Skeletal muscle satellite cell (primary cell): ENCODE data around the gene ATF7.

Source experiments
- H3K27me3 ChIP-seq: 2 replicates; pipeline ENCODE4 v1.7.0; 2013; ENCODE audit warnings: low read length; ENCODE audit not compliant: control insufficient read depth, insufficient read depth
- H3K36me3 ChIP-seq: 2 replicates; pipeline ENCODE4 v1.7.0; 2013; ENCODE audit warnings: mild to moderate bottlenecking, control low read depth, low read length; ENCODE audit not compliant: insufficient read depth
- H3K4me1 ChIP-seq: 2 replicates; pipeline ENCODE4 v1.7.0; 2013; ENCODE audit warnings: low read length; ENCODE audit not compliant: control insufficient read depth, insufficient read depth
- H3K4me2 ChIP-seq: 2 replicates; pipeline ENCODE4 v1.7.0; 2013; ENCODE audit warnings: mild to moderate bottlenecking, low read length
- H3K4me3 ChIP-seq: 2 replicates; pipeline ENCODE4 v1.7.0; 2013; ENCODE audit warnings: low read length
- H3K9ac ChIP-seq: 2 replicates; pipeline ENCODE4 v1.7.0; 2013; ENCODE audit warnings: mild to moderate bottlenecking, low read depth, low read length, moderate library complexity
- H3K9me3 ChIP-seq: replicated peaks from 2 replicates; pipeline ENCODE4 v1.7.0; 2013; ENCODE audit warnings: mild to moderate bottlenecking, control low read depth, low read length

The ATF7 gene

DNA sequence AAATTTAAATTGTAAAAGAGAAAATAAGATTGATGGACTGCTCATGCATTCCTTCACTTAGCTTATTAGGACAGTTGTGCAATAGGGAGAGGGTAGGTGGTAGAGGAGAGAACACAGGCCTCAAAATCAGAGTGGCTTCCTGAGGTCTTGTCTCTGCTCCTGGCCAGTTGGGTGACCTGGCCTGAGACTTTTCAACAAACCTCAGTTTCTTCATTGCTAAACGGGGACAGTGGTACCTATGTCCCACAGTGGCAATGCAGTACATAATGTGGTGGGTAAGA, 129.5 kb downstream of the ATF7 start:
- H3K9ac ChIP-seq: peak overlapping the region; percentile 12
- no peaks in the 10 kb centered on the region for H3K36me3 ChIP-seq
- H3K9me3 ChIP-seq: no peaks in the 10 kb centered on the region
- H3K4me2 ChIP-seq: peak overlapping the region; percentile 62
- H3K4me1 ChIP-seq: peaks cover 49% of the 10 kb centered on the region
- H3K4me3 ChIP-seq: peak overlapping the region; percentile 17
- H3K27me3 ChIP-seq: no peaks in the 10 kb centered on the region

DNA sequence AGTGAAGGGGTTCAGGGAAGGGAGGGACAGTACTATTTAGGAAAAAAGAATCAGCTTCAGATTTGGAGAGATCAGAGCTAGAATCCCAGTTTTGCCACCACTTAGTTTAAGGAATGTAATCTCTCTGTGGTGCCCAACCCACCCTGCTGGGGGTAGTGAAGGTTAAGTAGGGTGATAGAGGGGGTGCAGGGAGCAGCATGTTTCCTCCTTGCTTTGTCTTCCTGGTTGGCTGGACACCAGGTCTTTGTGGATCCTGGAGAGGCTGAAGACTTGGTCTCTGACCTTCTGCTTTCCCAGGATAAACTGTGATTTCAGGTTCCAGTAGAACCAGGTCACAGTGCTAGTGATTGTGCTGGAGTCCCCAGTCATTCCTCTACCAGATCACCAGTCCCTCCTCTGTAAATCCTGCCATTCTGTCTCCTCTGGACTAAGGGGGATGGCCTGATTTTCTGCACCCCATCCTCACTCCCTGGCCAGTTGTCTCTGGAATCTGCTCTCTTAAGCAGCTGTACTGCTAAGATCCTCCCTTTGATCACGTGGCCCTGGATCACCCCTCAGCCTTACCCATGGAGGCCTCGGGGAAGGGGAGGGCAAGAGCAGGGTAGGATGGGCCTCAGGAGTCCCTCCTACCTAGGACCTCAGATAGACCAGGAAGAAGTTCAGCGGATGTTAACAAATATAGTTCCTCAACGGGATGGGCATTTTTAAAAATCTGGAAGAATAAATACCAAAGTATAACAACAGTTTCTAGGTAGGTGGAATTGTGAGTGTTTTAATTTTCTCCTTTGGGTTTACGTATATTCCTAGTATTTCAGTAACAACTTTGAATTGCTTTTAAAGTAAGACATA, 130.1 kb downstream of the ATF7 start:
- Histone ChIP-seq H3K36me3 (no peaks in the 10 kb centered on the region), H3K4me3 (peak overlapping the region; percentile 17), H3K9me3 (no peaks in the 10 kb centered on the region), H3K4me1 (peaks cover 45% of the 10 kb centered on the region), H3K4me2 (peak overlapping the region; percentile 62), H3K27me3 (no peaks in the 10 kb centered on the region), H3K9ac (peak overlapping the region; percentile 12)

GRCh38 chr12:53493610-53494391, 132.4 kb downstream of the ATF7 start:
- peak overlapping the region; percentile 81 for H3K4me2 ChIP-seq
- H3K27me3 ChIP-seq: no peaks in the 10 kb centered on the region
- no peaks in the 10 kb centered on the region for H3K9me3 ChIP-seq
- peak overlapping the region; percentile 69 for H3K4me3 ChIP-seq
- no peaks in the 10 kb centered on the region for H3K36me3 ChIP-seq
- H3K4me1 ChIP-seq: peaks cover 35% of the 10 kb centered on the region
- H3K9ac ChIP-seq: peak overlapping the region; percentile 46

- Histone ChIP-seq H3K4me2 (peak overlapping the region; percentile 81), H3K9me3 (no peaks in the 10 kb centered on the region), H3K36me3 (no peaks in the 10 kb centered on the region), H3K27me3 (no peaks in the 10 kb centered on the region), H3K4me3 (peak overlapping the region; percentile 69), H3K4me1 (peaks cover 28% of the 10 kb centered on the region), H3K9ac (peak overlapping the region; percentile 53)
Observed at GRCh38 chr12:53492830-53493609, 133.2 kb downstream of the ATF7 start.

- H3K27me3 ChIP-seq: no peaks in the 10 kb centered on the region
Observed at GRCh38 chr12:53492188-53492587, 134.0 kb downstream of the ATF7 start.

DNA sequence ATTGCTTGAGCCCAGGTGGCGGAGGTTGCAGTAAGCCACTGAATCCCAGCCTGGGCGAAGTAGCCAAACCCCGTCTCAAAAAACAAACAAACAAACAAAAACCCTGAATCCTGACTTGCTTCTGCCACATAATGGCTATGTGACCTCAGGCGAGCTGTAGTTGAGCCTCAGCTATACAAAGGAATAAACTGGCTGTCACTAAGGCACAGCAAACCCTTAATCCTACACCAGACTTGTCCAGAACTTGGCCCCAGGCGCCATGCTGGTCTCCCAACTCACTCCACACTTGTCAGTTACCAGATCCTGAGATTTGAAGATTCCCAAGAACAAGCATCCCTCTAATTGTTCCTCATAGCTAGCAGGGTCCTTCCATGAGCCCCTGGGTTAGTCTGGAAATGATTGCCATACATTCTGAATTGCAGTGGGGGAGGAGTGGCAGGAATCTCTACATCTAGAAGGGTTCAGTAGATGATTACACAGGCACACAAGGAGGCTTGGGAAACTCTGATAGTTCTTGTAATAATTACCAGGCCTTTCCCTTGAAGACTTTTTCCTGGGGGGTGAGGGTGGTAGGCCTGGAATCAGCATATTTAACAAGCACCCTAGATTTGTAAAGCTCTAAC, 136.8 kb downstream of the ATF7 start:
- H3K9ac ChIP-seq: no peak overlapping the region
- no peak overlapping the region for H3K4me2 ChIP-seq
- peaks cover 22% of the 10 kb centered on the region for H3K36me3 ChIP-seq
- H3K27me3 ChIP-seq: no peaks in the 10 kb centered on the region
- peaks cover 14% of the 10 kb centered on the region for H3K4me1 ChIP-seq
- no peaks in the 10 kb centered on the region for H3K9me3 ChIP-seq
- no peak overlapping the region for H3K4me3 ChIP-seq

More at GRCh38 chr12:53492188-53492587, 134.0 kb downstream of the ATF7 start:
- peak overlapping the region; percentile 81 for H3K4me2 ChIP-seq
- peak overlapping the region; percentile 69 for H3K4me3 ChIP-seq
- H3K9ac ChIP-seq: no peak overlapping the region
- H3K9me3 ChIP-seq: no peaks in the 10 kb centered on the region
- H3K4me1 ChIP-seq: peaks cover 27% of the 10 kb centered on the region
- H3K36me3 ChIP-seq: peaks cover 5% of the 10 kb centered on the region

GRCh38 chr12:53486736-53487487, 139.3 kb downstream of the ATF7 start:
- Histone ChIP-seq H3K36me3 (peaks cover 46% of the 10 kb centered on the region), H3K9ac (no peak overlapping the region), H3K4me1 (peaks cover under 1% of the 10 kb centered on the region), H3K27me3 (no peaks in the 10 kb centered on the region), H3K4me3 (no peak overlapping the region), H3K9me3 (no peaks in the 10 kb centered on the region), H3K4me2 (no peak overlapping the region)

DNA sequence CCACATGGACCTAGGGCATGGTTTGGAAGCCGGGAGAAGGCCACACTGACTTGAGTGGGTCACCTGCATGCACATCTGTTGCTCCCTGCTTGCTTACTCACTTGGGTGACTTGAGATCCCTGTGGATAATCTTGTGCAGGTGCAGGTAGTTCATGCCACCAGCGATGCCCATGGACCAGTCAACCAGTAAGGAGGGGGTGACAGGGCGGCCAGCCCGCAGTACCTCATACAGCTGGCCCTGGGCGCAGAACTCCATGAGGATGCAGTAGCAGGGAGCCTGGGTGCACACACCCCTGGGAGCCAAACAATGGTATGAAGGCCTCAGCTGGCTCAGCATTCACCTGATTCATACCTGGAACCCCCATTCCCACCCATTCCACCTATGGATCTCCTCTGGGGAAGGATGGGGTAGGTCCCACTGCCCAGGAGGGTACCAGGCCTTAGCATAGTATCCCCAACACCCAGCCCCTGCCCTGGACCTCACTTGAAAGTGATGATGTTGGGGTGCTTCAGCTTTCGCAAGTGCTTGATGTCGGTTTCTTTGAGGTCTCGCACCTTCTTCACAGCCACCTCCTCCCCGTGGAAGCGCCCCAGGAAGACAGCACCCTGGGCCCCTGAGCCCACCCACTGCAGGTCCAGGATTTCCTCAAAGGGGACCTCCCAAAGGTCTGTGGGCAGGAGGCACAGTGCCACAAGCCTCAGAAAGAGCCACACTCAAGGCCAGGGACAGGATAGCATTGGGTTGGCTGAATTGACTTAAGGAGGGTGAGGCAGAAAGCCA, 140.0 kb downstream of the ATF7 start:
- Histone ChIP-seq H3K4me2 (no peak overlapping the region), H3K9me3 (no peaks in the 10 kb centered on the region), H3K4me3 (no peak overlapping the region), H3K9ac (no peak overlapping the region), H3K27me3 (no peaks in the 10 kb centered on the region), H3K36me3 (peaks cover 52% of the 10 kb centered on the region), H3K4me1 (peaks cover 7% of the 10 kb centered on the region)

DNA sequence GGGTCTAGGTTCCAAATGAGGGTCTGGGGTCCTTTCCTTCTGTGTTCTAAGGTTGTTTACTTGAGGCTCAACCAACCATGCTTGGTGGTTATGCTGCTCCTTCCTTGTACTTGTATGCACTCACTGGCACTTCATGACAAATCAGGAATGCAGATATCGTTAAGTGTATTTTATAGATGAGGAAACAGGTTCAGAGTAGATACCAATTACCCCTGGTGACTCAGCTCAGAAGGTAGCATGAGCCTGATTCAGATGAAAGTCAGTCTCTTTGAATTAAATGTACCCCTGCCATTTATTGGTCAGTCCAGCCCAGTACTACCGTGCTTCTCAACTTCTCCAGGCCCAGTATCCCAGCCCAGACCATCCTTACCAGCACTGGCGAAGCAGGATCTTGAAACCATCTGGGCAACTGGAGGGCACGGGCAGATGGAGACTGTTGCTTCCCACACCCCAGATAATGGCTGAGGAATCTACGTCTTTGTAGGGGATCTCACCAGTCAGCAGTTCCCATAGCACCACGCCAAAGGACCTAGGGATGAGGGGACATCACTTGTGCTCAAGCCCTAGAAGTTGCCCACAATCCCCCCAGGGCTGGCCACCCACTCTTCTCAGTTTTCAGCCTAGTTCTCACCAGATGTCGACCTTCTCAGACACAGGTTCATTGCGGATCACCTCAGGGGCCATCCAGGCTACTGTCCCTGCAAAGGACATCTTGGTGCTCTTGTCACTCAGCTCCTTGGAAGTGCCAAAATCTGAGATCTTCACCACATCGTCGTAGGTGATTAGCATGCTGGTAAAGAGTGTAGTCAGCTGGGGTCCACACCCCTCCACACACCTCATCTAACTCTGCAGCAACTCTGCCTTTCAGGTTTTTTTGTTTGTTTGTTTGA, 141.3 kb downstream of the ATF7 start:
- no peaks in the 10 kb centered on the region for H3K27me3 ChIP-seq
- H3K9ac ChIP-seq: no peak overlapping the region
- H3K36me3 ChIP-seq: peaks cover 58% of the 10 kb centered on the region
- no peak overlapping the region for H3K4me2 ChIP-seq
- peaks cover 19% of the 10 kb centered on the region for H3K4me1 ChIP-seq
- no peak overlapping the region for H3K4me3 ChIP-seq
- no peaks in the 10 kb centered on the region for H3K9me3 ChIP-seq
